ENCODE results near the gene ATP2C1. TPM values are rescaled to one million over a fixed set of nuclear protein-coding genes. Genes with fewer than 3 reads are reported as not detected.

The ATP2C1 gene
- total and polyA plus RNA-seq, 2 of the 4 experiments (the other 2 are of a cell fraction): 41.4 to 50.2 TPM

- ChIA-PET CTCF (no interaction called here), POLR2A (ENCODE audit: unreplicated experiment) (no interaction called here)
- Histone ChIP-seq H4K5ac (ENCODE audit: low read depth, low read length) (no peak overlapping the region), H3K4me3 (ENCODE audit: insufficient read depth, low read depth, low read length) (no peak overlapping the region), H2AK5ac (ENCODE audit: low read depth, low read length) (no peak overlapping the region), H2BK15ac (ENCODE audit: low read depth, low read length) (no peak overlapping the region), H2BK20ac (ENCODE audit: low read depth, low read length) (no peak overlapping the region), H3K9me1 (ENCODE audit: insufficient read depth, low read length) (no peaks in the 10 kb centered on the region), H3K14ac (replicated peaks; ENCODE audit: low read depth, low read length) (no peak overlapping the region), H4K91ac (ENCODE audit: insufficient read depth, low read depth, low read length) (no peak overlapping the region), H3K4me2 (ENCODE audit: low read depth, low read length) (no peak overlapping the region), H4K8ac (ENCODE audit: low read depth in 2 of 2, low read length in 2 of 2) (no peak overlapping the region), H2AFZ (replicated peaks; ENCODE audit: low read length, poor library complexity) (no peak overlapping the region), H2BK120ac (ENCODE audit: low read depth, low read length) (no peak overlapping the region), H3K23ac (ENCODE audit: low read depth, low read length) (no peak overlapping the region), H3K4me1 (ENCODE audit: control insufficient read depth, insufficient read depth, low read length) (no peaks in the 10 kb centered on the region), H3K4ac (ENCODE audit: low read depth, low read length) (no peak overlapping the region), H2BK5ac (ENCODE audit: low read depth, low read length, poor library complexity, severe bottlenecking) (no peak overlapping the region), H3K56ac (ENCODE audit: extremely low read depth, insufficient read depth, low read length) (no peak overlapping the region), H2AK9ac (replicated peaks; ENCODE audit: low read depth, low read length, poor library complexity) (no peak overlapping the region), H3K18ac (ENCODE audit: low read depth, low read length) (no peak overlapping the region), H3K9ac (ENCODE audit: low read depth, low read length) (no peak overlapping the region), H3K36me3 (ENCODE audit: control insufficient read depth, insufficient read depth, low read length) (no peaks in the 10 kb centered on the region), H3K27ac (ENCODE audit: insufficient read depth, low read length) (no peak overlapping the region), H4K20me1 (ENCODE audit: insufficient read depth, low read length) (no peaks in the 10 kb centered on the region), H3K9me3 (ENCODE audit: control insufficient read depth, insufficient read depth, low read length) (no peaks in the 10 kb centered on the region), H3K79me1 (ENCODE audit: low read depth in 1 of 2, low read length in 2 of 2) (no peaks in the 10 kb centered on the region), H3K27me3 (ENCODE audit: control insufficient read depth, insufficient read depth, low read length) (peaks cover 2% of the 10 kb centered on the region; the same call in 1 of the 2 replicates)
- dilution Hi-C loops (cut with HindIII; ENCODE audit: low sequenced_read_pairs, unreplicated experiment) (no loop called here), in situ Hi-C loops (cut with MboI; ENCODE audit: low sequenced_read_pairs) (no loop called here), intact Hi-C loops (cut with micrococcal nuclease) (no loop called here)
- BruUV-seq (replicated peaks): no TSS peak
- TF ChIP-seq MAFK (IDR thresholded peaks at IDR 0.05; ENCODE audit: low read depth, low read length) (no peak), CHD1 (IDR thresholded peaks at IDR 0.05; ENCODE audit: low read depth, low read length) (no peak), MXI1 (IDR thresholded peaks at IDR 0.05; ENCODE audit: borderline replicate concordance, low read depth, low read length) (no peak), RAD21 (IDR thresholded peaks at IDR 0.05; ENCODE audit: low read length) (no peak), NFE2L2 (IDR thresholded peaks at IDR 0.05; ENCODE audit: low read depth, low read length) (no peak)
- WGBS, 2 experiments (ENCODE audit: extremely low coverage in 2 of 2, insufficient read length in 1 of 2): no CpG with 5 or more reads among the region's 1 CpG
- DNase-seq (no peak), ATAC-seq (ENCODE audit: low read depth) (no peak)
These were observed 49.4 kb upstream of the ATP2C1 start for GRCh38 chr3:130844462-130844861.

All from IMR-90 (cell line).